CD4-positive, alpha-beta T cell treated with Interleukin-2 at 100 ng/mL for 4 hours (primary cell): ENCODE results near the gene POLR3B.
"Not testable (repeated sequence)": the region's sequence is repeated elsewhere in the genome, so short reads cannot be mapped to it uniquely, and the experiment has no call there.

Experiments
- DNase-seq: peaks from one replicate; pipeline ENCODE4 v3.0.0-alpha.2; 2020; ENCODE audit warnings: low spot score

The POLR3B gene

GRCh38 chr12:106461730-106462129 is 104.2 kb downstream of the POLR3B start:
- no peak for DNase-seq

- not testable (repeated sequence) for DNase-seq
Measured at GRCh38 chr12:106465605-106466004, 108.1 kb downstream of the POLR3B start.

GRCh38 chr12:106475662-106476061 is 118.1 kb downstream of the POLR3B start:
- not testable (repeated sequence) for DNase-seq

DNA sequence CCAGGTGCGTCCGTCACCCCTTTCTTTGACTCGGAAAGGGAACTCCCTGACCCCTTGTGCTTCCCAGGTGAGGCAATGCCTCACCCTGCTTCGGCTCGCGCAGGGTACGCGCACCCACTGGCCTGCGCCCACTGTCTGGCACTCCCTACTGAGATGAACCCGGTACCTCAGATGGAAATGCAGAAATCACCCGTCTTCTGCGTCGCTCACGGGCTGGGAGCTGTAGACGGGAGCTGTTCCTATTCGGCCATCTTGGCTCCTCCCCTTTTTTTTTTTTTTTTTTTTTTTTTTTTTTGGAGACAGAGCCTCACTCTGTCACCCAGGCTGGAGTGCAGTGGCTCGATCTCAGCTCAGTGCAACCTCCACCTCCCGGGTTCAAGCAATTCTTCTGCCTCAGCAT is 120.1 kb downstream of the POLR3B start:
- DNase-seq, result not testable (repeated sequence)

- no peak for DNase-seq
Measured at GRCh38 chr12:106480251-106480650, 122.7 kb downstream of the POLR3B start.

GRCh38 chr12:106481246-106481645 is 123.7 kb downstream of the POLR3B start:
- no peak for DNase-seq

- no peak for DNase-seq
Measured at GRCh38 chr12:106487664-106488063, 130.1 kb downstream of the POLR3B start.

- DNase-seq, result no peak
Measured at GRCh38 chr12:106488884-106489283, 131.3 kb downstream of the POLR3B start.

GRCh38 chr12:106490264-106490663 is 132.7 kb downstream of the POLR3B start:
- DNase-seq, result no peak

- DNase-seq, result no peak
Measured at GRCh38 chr12:106492857-106493256, 135.3 kb downstream of the POLR3B start.

- no peak for DNase-seq
Measured at GRCh38 chr12:106493531-106493930, 136.0 kb downstream of the POLR3B start.

GRCh38 chr12:106495354-106495965 is 137.9 kb downstream of the POLR3B start:
- no peak for DNase-seq

DNA sequence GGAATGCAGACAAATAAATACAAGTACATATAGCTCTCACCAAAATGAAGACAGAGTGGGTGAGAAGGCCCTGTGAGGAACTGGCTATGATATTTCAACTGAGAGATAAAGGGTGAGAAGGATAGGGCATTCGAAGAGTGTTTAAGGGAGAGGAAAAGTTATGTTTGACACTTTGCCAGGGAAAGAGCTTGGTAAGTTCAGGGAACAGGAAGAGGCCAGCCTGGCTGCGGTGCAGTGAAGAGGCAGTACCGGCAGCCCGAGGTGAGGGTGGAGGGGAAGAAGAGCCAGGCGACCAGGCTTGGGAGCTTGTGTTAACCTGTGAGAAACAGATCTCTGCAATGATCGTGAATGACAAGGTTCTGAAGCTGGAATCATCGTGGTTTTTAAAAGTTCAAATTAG is 140.5 kb downstream of the POLR3B start:
- DNase-seq, result no peak

- DNase-seq, result no peak
Measured at GRCh38 chr12:106499628-106500027, 142.1 kb downstream of the POLR3B start.

DNA sequence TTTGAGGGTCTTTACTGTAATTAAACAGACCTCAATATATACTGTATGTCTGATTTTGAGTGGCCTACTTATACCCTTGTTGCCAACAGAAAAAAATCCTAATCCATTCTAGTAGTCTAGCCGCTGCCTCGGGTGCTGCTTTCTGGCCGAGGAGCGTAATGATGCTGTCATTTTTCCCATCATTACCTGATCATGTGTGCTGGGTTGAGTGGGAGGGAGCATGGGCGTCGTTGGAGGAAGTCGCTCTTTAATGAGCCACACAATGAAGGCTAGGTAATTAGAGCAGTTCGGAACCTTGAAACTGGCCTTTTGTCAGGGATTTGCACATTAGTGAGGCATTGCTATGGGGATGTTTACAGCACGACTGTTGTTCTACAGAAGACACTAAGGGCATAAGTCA is 149.1 kb downstream of the POLR3B start:
- DNase-seq, result no peak

DNA sequence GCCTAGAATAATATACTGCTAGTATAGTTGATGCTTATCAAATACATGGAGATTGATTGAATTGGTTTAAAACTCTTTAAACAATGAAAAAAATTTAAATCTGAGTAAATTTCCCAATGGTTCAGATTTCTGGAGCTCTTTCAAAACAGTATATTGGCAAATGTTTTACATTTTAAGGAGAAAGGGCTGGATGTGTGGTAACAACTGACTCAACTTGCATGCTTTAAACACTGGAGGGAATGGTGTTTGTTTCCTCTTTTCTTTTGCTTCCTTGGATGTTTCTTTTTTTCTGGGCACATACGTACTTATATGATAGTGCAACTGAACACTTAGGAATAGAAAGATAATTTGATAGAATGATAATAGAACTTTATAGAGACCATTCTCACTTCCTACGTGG is 151.4 kb downstream of the POLR3B start:
- DNase-seq, result no peak

DNA sequence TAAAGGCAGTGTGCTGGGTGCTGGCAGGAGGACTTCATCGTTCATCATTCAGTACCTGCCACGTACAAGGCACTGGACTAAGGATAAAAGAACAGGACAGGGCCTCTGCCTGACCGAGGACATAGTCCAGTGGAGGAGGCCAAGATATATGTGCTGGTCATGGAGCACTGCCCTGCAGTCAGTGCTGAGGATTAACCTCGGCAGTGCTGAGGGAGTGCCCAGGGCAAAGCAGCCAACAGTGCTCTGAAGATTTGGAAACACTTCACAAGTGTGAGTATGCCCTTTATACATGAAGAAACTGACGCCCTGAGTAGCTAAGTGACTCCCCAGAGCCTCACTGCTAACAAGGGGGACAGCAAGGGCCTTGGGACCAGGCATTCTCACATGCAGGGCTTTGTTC is 153.8 kb downstream of the POLR3B start:
- no peak for DNase-seq

- no peak for DNase-seq
Measured at GRCh38 chr12:106517314-106517713, 159.8 kb downstream of the POLR3B start.

GRCh38 chr12:106519607-106520021 is 162.1 kb downstream of the POLR3B start:
- DNase-seq, result no peak

DNA sequence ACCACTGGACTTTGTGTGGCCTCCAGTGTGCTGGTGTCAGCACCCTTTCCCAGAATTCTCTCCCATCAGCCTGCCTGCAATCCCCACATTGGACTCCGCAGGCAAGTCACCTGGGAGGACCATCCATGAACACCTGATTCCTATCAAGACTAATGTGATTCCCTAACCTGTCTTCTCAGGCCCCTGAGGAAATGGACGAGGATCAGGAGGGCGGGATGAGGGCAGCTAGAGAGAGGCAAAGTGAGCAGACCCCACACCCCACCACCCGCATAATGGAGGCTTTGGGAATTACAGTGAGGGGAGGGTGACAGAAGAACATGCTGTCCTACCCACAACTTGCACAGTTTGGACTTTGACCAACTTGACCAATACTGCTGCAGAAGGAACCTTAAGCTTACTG is 164.4 kb downstream of the POLR3B start:
- DNase-seq, result no peak

- no peak for DNase-seq
Measured at GRCh38 chr12:106522708-106523107, 165.2 kb downstream of the POLR3B start.

DNA sequence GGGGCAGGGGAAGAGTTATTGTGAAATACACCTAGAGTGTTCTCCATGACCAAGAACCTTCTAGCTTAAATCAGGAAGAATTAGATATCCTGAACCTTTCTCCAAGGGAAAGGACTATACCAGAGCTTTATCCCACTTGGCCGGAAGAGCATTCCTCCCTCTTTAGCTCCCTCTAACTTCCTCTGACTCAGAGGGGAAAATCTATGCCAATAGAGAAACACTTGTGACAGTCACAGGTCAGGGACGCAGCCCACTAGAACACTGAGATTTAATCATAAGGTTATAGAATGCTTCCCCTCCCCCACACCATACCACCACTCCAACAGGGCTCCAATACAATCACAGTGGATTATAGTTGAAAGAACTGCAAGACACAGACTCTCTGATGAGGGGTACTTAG is 169.8 kb downstream of the POLR3B start:
- no peak for DNase-seq

DNA sequence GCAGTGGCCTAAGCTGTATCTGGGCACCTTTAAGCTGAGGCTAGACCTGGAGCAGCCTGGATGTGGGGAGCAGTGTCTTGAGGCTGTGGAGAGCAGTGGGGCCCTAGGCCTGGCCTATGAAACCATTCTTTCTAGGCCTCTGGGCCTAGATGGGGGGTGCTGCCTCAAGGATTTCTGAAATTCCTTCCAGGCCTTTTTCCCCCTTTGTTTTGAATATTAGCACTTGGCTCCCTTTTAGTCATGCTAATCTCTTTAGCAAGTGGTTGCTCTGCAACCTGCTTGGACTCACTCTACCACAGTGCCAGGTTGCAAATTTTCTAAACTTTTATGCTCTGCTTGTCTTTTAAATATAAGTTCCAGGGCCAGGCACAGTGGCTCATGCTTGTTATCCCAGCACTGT is 183.7 kb downstream of the POLR3B start:
- no peak for DNase-seq

DNA sequence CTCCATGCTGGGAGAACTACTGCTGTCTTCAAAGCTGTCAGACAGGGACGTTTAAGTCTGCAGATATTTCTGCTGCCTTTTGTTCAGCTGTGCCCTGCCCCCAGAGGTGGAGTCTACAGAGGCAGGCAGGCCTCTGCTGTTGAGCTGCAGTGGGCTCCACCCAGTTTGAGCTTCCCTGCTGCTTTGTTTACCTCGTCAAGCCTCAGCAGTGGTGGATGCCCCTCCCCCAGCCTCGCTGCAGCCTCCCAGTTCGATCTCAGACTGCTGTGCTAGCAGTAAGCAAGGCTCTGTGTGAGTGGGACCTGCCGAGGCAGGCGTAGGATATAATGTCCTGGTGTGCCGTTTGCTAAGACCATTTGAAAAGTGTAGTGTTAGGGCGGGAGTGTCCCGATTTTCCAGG is 193.9 kb downstream of the POLR3B start:
- no peak for DNase-seq

GRCh38 chr12:106552228-106552627 is 194.7 kb downstream of the POLR3B start:
- no peak for DNase-seq
